H9 (cell line): ENCODE results near the gene CRAMP1. TPM values are rescaled to one million over a fixed set of nuclear protein-coding genes. Genes with fewer than 3 reads are reported as not detected.

ENCODE experiments used
- DNase-seq: peaks from one replicate; pipeline ENCODE4 v3.0.0-alpha.2; 2017
- H2AFZ ChIP-seq: one replicate; pipeline ENCODE4 v1.6.1; 2013; ENCODE audit warnings: mild to moderate bottlenecking, low read length, control low read depth, moderate library complexity
- H2AK5ac ChIP-seq: 2 replicates; pipeline ENCODE4 v1.6.1; 2013; ENCODE audit warnings: low read length, control low read depth, mixed read lengths; ENCODE audit not compliant: insufficient read length
- H2BK120ac ChIP-seq: one replicate; pipeline ENCODE4 v1.6.1; 2013; ENCODE audit warnings: low read depth, mild to moderate bottlenecking, low read length, control low read depth, inconsistent platforms; ENCODE audit not compliant: poor library complexity, severe bottlenecking
- H2BK12ac ChIP-seq: 2 replicates; pipeline ENCODE4 v1.6.1; 2013; ENCODE audit warnings: low read length, control low read depth, mixed read lengths, low read depth; ENCODE audit not compliant: insufficient read length
- H2BK15ac ChIP-seq: 2 replicates; pipeline ENCODE4 v1.6.1; 2013; ENCODE audit warnings: low read depth, low read length, control low read depth
- H2BK20ac ChIP-seq: one replicate; pipeline ENCODE4 v1.6.1; 2013; ENCODE audit warnings: low read depth, mild to moderate bottlenecking, low read length, control low read depth, inconsistent platforms; ENCODE audit not compliant: poor library complexity, severe bottlenecking
- H2BK5ac ChIP-seq: 2 replicates; pipeline ENCODE4 v1.6.1; 2013; ENCODE audit warnings: low read length, control low read depth, mixed read lengths; ENCODE audit not compliant: insufficient read length
- H3K14ac ChIP-seq: 2 replicates; pipeline ENCODE4 v1.6.1; 2013; ENCODE audit warnings: low read length, control low read depth; ENCODE audit not compliant: insufficient read depth
- H3K18ac ChIP-seq: 2 replicates; pipeline ENCODE4 v1.6.1; 2013; ENCODE audit warnings: low read depth, mild to moderate bottlenecking, mixed read lengths, low read length, control low read depth; ENCODE audit not compliant: insufficient read length
- H3K23ac ChIP-seq: 2 replicates; pipeline ENCODE4 v1.6.1; 2013; ENCODE audit warnings: low read length, control low read depth, mixed read lengths, low read depth; ENCODE audit not compliant: insufficient read length
- H3K23me2 ChIP-seq: 2 replicates; pipeline ENCODE4 v1.6.1; 2013; ENCODE audit warnings: low read depth, mild to moderate bottlenecking, mixed read lengths, low read length, control low read depth; ENCODE audit not compliant: insufficient read length, poor library complexity, severe bottlenecking
- H3K27ac ChIP-seq: 2 replicates; pipeline ENCODE4 v1.5.1; 2013; ENCODE audit warnings: low read length, control low read depth, mixed read lengths, low read depth; ENCODE audit not compliant: insufficient read length
- H3K27me3 ChIP-seq: 2 replicates; pipeline ENCODE4 v1.6.1; 2013; ENCODE audit warnings: low read length, control low read depth, inconsistent platforms; ENCODE audit not compliant: insufficient read depth
- H3K4ac ChIP-seq: 2 replicates; pipeline ENCODE4 v1.6.1; 2013; ENCODE audit warnings: low read depth, mild to moderate bottlenecking, control low read depth, inconsistent platforms, low read length, moderate library complexity
- H3K4me1 ChIP-seq: 2 replicates; pipeline ENCODE4 v1.6.1; 2013; ENCODE audit warnings: low read length, control low read depth, inconsistent platforms; ENCODE audit not compliant: insufficient read depth
- H3K4me2 ChIP-seq: 2 replicates; pipeline ENCODE4 v1.6.1; 2013; ENCODE audit warnings: low read length, control low read depth, mixed read lengths; ENCODE audit not compliant: insufficient read length, insufficient read depth
- H3K56ac ChIP-seq: 2 replicates; pipeline ENCODE4 v1.6.1; 2013; ENCODE audit warnings: low read depth, mild to moderate bottlenecking, mixed read lengths, low read length, control low read depth; ENCODE audit not compliant: insufficient read length
- H3K79me1 ChIP-seq: 2 replicates; pipeline ENCODE4 v1.6.1; 2013; ENCODE audit warnings: low read depth, mild to moderate bottlenecking, moderate library complexity, low read length, control low read depth, inconsistent platforms; ENCODE audit not compliant: insufficient read depth, poor library complexity, severe bottlenecking
- H3K79me2 ChIP-seq: 2 replicates; pipeline ENCODE4 v1.6.1; 2013; ENCODE audit warnings: low read length, control low read depth, inconsistent platforms; ENCODE audit not compliant: insufficient read depth
- H3K9ac ChIP-seq: 2 replicates; pipeline ENCODE4 v1.6.1; 2013; ENCODE audit warnings: low read length, control low read depth, mixed read lengths; ENCODE audit not compliant: insufficient read length; ENCODE audit errors: extremely low read depth
- H3K9me3 ChIP-seq: one replicate; pipeline ENCODE4 v1.6.1; 2013; ENCODE audit warnings: low read depth, low read length, inconsistent platforms; ENCODE audit not compliant: control insufficient read depth
- H3T11ph ChIP-seq: one replicate; pipeline ENCODE4 v1.6.1; 2013; ENCODE audit warnings: mild to moderate bottlenecking, low read length, control low read depth, inconsistent platforms
- H4K20me1 ChIP-seq: one replicate; pipeline ENCODE4 v1.6.1; 2013; ENCODE audit not compliant: control insufficient read depth, insufficient read length, insufficient read depth
- H4K5ac ChIP-seq: 2 replicates; pipeline ENCODE4 v1.6.1; 2013; ENCODE audit warnings: low read depth, mild to moderate bottlenecking, mixed read lengths, low read length, control low read depth; ENCODE audit not compliant: insufficient read length
- H4K8ac ChIP-seq: replicated peaks from 2 replicates; pipeline ENCODE4 v1.6.1; 2013; ENCODE audit warnings: low read length, control low read depth, mixed read lengths, low read depth; ENCODE audit not compliant: insufficient read length
- H4K91ac ChIP-seq: 2 replicates; pipeline ENCODE4 v1.6.1; 2013; ENCODE audit warnings: low read depth, mild to moderate bottlenecking, moderate library complexity, mixed read lengths, low read length, control low read depth; ENCODE audit not compliant: insufficient read length
- H3K27ac Mint-ChIP-seq, 3 experiments: 2 replicates in 2 of 3; 3 replicates in 1 of 3; pipeline ENCODE4 v1.8.0; 2020 to 2021; ENCODE audit warnings: mixed read lengths in 3 of 3, mild to moderate bottlenecking in 1 of 3, moderate library complexity in 1 of 3
- H3K27me3 Mint-ChIP-seq: 2 replicates; pipeline ENCODE4 v1.8.0; 2021; ENCODE audit warnings: low read depth, mild to moderate bottlenecking, moderate library complexity, mixed read lengths
- H3K36me3 Mint-ChIP-seq, 3 experiments: 2 replicates in 2 of 3; 3 replicates in 1 of 3; pipeline ENCODE4 v1.8.0; 2020 to 2021; ENCODE audit warnings: low read depth in 3 of 3, mixed read lengths in 3 of 3; ENCODE audit not compliant: insufficient read depth in 1 of 3
- H3K4me1 Mint-ChIP-seq, 2 experiments: 2 replicates each; pipeline ENCODE4 v1.8.0; 2020; ENCODE audit warnings: mixed read lengths in 2 of 2
- H3K4me3 Mint-ChIP-seq, 2 experiments: 2 replicates in 1 of 2; 3 replicates in 1 of 2; pipeline ENCODE4 v1.8.0; 2020 to 2021; ENCODE audit warnings: mild to moderate bottlenecking in 2 of 2, mixed read lengths in 2 of 2, moderate library complexity in 1 of 2
- H3K9me3 Mint-ChIP-seq, 2 experiments: 2 replicates in 1 of 2; 3 replicates in 1 of 2; pipeline ENCODE4 v1.8.0; 2020; ENCODE audit warnings: mild to moderate bottlenecking in 2 of 2, mixed read lengths in 2 of 2, moderate library complexity in 1 of 2
- CTCF ChIP-seq: fragments of 200-600 bp; sonication (generic); conservative IDR thresholded peaks from 3 replicates; pipeline ENCODE4 v1.8.0; 2021; ENCODE audit warnings: antibody characterized with exemption, mild to moderate bottlenecking
- WGBS: extraction: QIAGEN DNeasy Blood & Tissue Kit; methylation state at CpG from one replicate; pipeline ENCODE4 v1.1.7; 2013; ENCODE audit warnings: missing lambda C conversion rate, low lambda C conversion rate, mixed read lengths; ENCODE audit not compliant: insufficient read length; ENCODE audit errors: extremely low coverage; 5-methylcytosine and 5-hydroxymethylcytosine counted together
- total RNA-seq: library from RNA; stranded (reverse); gene quantifications from 2 replicates; pipeline ENCODE4 v1.2.1, GENCODE V29; 2021

CRAMP1 gene
- total RNA-seq, 1 experiment from 2014 or later: 46.2 TPM

- Histone ChIP-seq H3K56ac (no peak overlapping the region), H3K4me2 (no peak overlapping the region), H3K9me3 (no peaks in the 10 kb centered on the region), H2AFZ (no peak overlapping the region), H3K4ac (no peak overlapping the region), H2BK5ac (no peak overlapping the region), H3K79me2 (0 out of 2 replicates have a peak, but pooled peaks cover 2% of the 10 kb centered on the region), H3T11ph (no peak overlapping the region), H2BK120ac (no peak overlapping the region), H3K4me1 (no peaks in the 10 kb centered on the region), H2BK20ac (no peak overlapping the region), H3K23ac (no peak overlapping the region), H4K5ac (no peak overlapping the region), H3K23me2 (no peaks in the 10 kb centered on the region), H3K18ac (no peak overlapping the region), H3K27ac (no peak overlapping the region), H4K8ac (no peak overlapping the region), H3K14ac (no peak overlapping the region), H2BK12ac (no peak overlapping the region), H3K79me1 (no peaks in the 10 kb centered on the region), H2BK15ac (no peak overlapping the region), H4K20me1 (no peaks in the 10 kb centered on the region), H3K9ac (no peak overlapping the region), H4K91ac (no peak overlapping the region), H2AK5ac (no peak overlapping the region), H3K27me3 (no peaks in the 10 kb centered on the region)
- H3K27ac Mint-ChIP-seq: peak overlapping the region in 1 of 3 experiments; percentile 5; a peak in 2 of 7 replicates
- peaks cover 23 to 69% (median 62%) of the 10 kb centered on the region in 3 experiments for H3K36me3 Mint-ChIP-seq
- H3K4me3 Mint-ChIP-seq: no peak overlapping the region
- no peak for TF ChIP-seq CTCF
- H3K9me3 Mint-ChIP-seq: no peaks in the 10 kb centered on the region
- H3K27me3 Mint-ChIP-seq: no peaks in the 10 kb centered on the region
- H3K4me1 Mint-ChIP-seq: peaks cover 0 to 14% of the 10 kb centered on the region in 2 experiments; a peak in 2 of 4 replicates
- WGBS: no CpG with 5 or more reads among the region's 13 CpGs
- no peak for DNase-seq
Measured at GRCh38 chr16:1645914-1646525, 33.9 kb downstream of the CRAMP1 start.
